Renal cortical epithelial cell (primary cell): ENCODE measurements around the gene TENM3. TPM values are rescaled to one million over a fixed set of nuclear protein-coding genes. Genes with fewer than 3 reads are reported as not detected.

Experiments used
- DNase-seq: peaks from one replicate; pipeline ENCODE4 v3.0.0-alpha.2; 2011; ENCODE audit warnings: low read depth
- total RNA-seq: library from RNA; depleted of rRNA; stranded (reverse); fragments of >200 nt; gene quantifications from 2 replicates; pipeline ENCODE4 v1.2.3, GENCODE V29; 2014

The TENM3 gene
- total RNA-seq, 1 donor from 2014 or later: 4.5 TPM

DNA sequence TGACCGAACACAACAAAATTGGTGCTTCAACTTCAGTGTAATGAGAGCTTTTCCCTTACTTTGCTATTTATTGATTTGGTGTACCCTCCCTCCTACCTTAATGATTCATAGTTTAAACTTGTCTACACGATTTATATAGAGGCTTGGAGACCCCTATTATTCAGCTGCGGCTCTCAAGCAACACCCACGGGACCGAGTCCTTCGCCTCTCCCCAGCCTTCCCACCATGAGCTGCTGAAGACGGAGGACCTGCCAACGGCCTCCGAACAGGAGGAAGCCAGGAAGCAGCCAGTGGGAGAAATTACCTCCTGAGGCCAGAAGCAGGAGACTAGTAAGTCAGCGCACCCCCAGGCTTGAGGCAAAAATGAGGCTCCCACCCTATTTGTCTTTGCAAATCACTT, 595.3 kb downstream of the TENM3 start:
- no peak for DNase-seq

DNA sequence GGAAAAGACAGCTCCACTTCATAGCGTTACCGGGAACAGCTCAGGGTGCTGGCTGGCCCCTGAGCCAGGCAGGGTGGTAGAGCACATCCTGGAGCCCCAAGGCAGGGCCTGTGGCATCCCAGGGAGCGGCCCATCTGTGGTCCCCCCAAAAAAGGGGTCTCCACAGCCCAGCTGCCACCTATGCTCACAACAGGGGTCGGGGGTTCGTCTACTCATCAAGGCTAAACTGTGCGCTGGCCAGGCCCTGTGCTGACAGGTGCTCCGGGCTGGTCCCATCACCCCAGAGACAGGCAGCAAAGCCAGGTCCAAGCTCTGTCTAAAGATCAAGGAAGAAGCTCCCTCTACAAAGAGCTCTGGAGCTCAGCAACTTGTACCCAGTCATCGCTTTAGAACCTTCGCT, 596.1 kb downstream of the TENM3 start:
- DNase-seq: no peak

- no peak for DNase-seq
These were observed 596.9 kb downstream of the TENM3 start for GRCh38 chr4:182840108-182840507.

DNA sequence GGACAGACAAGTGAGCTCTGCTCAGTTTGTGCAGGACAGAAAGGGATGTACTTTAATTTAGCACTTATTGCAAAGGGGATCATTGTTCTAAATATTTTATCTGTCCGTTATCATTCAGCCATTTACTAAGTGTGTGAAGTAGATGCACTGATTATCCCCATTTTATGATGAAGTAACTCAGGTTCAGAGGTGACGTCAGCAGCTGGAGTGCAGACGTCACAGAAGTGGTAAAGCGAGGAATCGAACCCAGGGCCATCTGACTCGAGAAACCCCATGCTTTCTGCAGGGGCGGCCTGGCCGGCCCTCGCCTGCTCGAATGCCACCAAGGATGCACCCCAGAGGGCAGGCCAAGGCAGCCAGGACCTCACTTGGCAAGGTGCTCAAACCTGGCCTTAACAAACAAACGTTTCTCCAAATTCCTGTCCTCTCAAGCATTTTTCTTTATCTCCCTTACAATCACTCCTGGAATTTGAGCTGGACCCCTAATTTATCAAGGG, 599.0 kb downstream of the TENM3 start:
- DNase-seq: no peak

- no peak for DNase-seq
These were observed 599.7 kb downstream of the TENM3 start for GRCh38 chr4:182842759-182843390.

GRCh38 chr4:182843808-182844325, 600.7 kb downstream of the TENM3 start:
- DNase-seq: no peak

DNA sequence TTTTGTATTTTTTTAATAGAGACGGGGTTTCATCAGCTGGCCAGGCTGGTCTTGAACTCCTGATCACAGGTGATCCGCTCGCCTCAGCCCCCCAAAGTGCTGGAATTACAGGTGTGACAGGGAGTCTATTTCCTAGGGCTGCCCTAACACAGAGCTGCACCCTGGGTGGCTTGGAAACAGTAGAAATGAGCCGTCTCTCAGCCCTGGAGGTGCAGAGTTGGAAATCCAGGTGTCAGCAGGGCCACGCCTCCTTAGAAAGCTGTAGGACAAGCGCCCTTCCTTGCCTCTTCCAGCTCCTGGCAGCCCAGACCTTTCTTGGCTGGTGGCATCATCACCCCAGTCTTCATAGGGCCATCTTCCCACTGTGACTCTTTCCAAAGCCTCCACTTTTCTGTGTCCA, 602.4 kb downstream of the TENM3 start:
- no peak for DNase-seq

DNA sequence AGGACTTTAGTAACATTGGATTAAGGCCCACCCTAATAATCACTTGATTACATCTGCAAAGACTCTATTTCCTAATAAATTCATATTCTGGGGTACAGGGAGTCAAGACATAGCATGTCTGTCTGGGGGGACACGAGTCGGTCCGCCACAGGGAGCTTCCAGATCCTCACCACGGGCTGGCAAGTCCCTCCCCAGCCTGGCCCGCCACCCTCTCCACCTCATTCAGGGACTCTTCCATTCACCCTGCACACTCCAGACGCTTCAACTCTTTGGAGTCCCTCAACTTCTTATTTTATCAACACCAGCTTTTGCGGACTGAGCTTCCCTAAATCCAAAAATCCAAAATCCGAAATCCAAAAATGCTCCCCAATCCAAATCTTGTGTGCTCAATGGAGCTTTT, 602.8 kb downstream of the TENM3 start:
- DNase-seq: no peak

GRCh38 chr4:182847576-182848450, 604.6 kb downstream of the TENM3 start:
- no peak for DNase-seq

- no peak for DNase-seq
These were observed 605.5 kb downstream of the TENM3 start for GRCh38 chr4:182848685-182849084.
